Activated CD4-positive, alpha-beta T cell treated with anti-CD3 and anti-CD28 coated beads, Interleukin-2, amount 50 U/mL, for 4 hours (primary cell): Measurements from ENCODE around the gene FMN1.
"Not testable (repeated sequence)": the region's sequence is repeated elsewhere in the genome, so short reads cannot be mapped to it uniquely, and the experiment has no call there.

ENCODE experiments used
- DNase-seq, 2 experiments: peaks; one replicate each; pipeline ENCODE4 v3.0.0-alpha.2; 2020

Gene FMN1

DNA sequence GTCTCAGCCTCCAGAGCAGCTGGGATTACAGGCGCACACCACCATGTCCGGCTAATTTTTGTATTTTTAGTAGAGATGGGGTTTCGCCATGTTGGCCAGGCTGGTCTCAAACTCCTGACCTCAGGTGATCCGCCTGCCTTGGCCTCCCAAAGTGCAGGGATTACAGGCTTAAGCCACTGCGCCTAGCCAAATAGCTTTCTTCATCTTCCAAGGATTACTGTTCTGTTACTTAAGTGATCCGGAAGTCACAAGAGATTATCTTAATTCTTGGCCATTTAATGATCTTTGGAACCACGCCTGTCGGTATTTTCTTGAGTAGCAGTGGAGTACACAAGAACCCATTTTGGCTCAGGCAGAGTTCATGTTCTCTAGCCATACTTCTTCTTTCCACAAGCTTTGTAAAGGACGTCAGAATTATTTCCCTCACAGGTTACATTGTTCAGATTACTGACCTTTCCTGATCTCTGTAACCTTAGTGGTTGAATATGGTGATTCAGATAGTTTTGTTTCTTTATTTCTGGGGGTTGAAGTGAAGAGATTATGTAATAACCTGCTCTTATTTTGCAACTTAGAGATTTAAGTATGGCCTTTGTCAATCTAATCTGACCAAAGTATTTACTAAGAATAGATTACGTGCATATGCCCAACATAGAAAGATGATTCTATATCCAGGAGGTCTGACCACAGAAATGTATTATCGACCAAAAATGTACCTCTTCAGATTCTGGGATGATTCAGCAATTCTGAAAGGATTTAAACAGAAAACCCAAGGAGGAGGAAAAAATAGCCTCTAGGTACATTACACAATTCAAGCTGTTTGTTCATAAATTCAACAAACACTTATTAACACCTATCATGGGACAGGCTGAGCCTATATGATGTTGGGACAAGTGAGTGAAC, 344.5 kb downstream of the FMN1 start:
- DNase-seq: no peak

DNA sequence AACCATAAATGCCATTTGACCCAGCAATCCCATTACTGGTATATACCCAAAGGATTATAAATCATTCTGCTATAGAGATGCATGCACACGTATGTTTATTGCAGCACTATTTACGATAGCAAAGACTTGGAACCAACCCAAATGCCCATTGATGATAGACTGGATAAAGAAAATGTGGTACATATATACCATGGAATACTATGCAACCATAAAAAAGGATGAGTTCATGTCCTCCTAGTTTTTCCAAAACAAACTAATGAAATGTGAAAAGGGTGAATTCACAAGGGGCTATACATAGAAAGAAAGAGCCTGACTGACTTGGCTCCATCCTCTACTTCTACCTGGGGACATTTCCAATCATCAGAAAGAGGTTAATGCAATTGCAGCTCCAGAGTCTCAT, 347.8 kb downstream of the FMN1 start:
- DNase-seq: not testable (repeated sequence)

DNA sequence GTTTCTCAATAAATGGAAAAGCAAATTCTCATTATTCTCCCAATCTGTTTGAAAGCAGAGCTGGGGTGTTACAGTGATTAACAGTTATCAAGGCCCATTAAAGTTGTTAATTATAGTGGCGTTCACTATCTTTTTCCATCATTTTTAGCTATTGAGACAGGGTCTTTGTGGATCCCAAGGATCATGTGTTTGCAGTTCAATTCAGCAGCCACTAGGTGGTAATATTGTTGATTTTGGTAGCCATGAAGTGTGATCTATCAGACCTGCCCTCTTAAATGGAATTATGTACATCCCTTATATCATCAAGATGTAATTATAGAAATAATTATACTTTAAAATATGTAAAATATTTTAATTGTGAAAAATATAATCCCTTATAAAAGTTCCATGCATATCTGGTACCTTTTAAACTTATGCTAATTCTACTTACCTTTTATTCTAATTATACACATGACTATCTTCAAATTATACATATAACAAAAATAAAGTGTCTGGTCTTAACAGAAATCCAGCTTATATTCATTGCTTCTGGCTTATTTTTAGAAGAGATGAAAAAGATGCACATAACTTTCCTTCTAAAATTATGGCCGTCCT, 350.3 kb downstream of the FMN1 start:
- no peak for DNase-seq

DNA sequence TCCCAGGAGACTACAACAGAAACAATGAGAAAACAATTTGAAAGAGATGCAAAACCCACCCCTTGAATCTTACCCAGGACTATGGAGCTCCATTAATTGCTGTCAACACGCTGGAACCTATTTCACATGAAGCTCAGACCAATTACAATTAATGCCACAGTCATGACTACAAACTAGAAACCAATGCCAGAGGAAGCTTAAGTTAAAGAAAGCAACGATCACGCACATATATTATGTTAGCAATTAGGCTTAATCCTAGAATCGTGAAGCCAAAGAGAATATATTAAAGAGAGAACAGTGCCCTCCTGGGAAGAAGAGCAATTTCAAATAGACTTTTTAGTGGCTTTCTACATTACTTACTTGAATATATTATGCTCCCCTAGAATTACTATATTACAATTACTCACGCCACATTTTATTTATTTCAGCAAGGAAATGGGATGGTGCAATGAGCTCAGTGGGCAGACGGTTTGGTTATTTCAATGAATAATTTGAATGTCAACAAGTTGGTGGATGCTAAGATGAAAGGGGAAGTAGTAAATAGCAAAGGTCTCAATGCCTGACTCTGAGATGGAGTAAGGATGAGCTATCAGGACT, 351.2 kb downstream of the FMN1 start:
- no peak for DNase-seq

DNA sequence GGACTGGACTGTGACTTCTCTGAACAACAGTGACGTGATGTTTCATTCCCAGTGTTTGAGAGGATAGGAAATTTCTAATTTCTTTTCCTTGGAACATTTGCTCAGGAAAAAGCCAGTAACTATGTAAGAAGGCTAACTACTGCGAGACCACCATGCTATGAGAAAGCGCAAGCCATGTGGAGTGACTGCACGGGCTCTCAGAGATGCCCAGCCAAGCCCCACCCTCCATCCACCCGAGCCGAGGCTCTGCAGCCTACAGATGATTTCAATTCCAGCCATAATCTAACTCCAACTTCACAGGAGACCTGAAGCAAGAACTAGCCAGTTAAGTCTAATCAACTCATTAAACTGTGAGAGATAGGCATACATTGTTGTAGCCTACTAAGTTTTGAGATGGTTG, 352.4 kb downstream of the FMN1 start:
- DNase-seq: no peak

DNA sequence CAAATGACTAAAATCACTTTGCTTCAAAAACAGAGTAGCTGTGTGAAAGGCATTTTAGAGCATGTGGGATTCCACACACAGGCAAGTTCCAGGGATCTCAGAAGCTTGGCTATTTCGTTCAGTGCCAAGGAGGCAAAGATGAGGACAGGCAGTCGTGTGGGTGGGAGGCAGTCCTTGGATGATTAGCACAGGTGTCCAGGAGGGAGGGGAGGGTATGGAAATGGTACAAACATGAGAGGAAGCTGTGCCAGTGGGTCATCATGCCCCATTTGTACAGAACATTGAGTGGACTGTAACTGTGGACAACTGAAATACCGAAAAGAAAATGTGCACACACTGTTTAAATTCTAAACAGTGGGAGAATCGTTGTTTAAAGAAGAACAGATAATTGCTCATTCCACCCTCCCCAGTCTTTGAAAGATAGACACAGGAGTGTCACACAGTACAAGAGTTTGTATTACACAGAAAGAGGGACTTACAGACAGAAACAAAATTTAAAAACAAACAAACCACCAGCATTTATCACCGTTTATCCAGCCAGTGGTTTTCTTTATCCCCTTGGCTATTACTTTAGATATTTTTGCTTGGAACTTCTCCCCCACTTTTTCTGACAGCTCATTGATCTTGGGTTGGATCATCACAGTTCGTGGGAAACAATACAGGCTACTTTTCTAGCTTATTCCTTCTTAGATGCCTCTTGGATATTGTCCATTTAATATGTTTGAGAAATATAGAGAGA, 353.8 kb downstream of the FMN1 start:
- no peak for DNase-seq

DNA sequence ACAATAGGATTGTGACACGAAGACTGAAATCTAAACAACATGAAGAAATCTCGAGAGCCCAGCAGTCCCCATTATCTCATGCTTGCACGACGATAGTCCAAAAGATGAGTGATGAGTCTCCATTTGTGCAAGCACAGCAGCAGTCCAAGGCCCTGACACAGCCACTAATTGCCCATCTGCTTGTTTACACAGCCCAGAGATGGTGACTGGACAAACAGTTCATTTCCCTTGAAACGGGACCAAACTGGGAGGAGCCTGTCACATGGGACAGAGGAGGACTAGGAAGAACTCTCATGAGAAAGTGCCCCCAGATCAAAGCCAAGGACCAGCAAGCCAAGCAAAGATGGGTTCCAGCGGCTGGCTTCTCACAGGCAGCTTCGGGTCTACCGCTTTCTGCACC, 355.7 kb downstream of the FMN1 start:
- DNase-seq: no peak

DNA sequence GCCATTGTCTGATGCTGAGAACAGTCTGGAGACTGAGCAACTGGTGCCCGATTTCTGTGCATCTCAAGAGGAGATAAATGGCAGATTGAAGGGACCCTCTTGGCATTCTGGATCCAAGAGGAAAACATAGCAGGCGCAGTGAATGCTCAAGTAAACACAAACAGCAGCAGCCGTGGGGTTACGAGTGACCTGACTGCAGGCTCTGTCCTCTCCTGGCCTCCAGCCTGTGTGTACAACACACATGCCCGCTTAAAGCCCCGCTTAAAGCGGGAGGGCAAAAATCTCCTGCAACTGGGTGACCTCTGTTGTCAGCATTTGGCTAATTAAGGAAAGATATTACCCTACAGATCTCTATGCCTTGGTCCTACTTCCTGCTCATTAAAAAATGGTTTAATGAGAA, 356.2 kb downstream of the FMN1 start:
- no peak for DNase-seq

DNA sequence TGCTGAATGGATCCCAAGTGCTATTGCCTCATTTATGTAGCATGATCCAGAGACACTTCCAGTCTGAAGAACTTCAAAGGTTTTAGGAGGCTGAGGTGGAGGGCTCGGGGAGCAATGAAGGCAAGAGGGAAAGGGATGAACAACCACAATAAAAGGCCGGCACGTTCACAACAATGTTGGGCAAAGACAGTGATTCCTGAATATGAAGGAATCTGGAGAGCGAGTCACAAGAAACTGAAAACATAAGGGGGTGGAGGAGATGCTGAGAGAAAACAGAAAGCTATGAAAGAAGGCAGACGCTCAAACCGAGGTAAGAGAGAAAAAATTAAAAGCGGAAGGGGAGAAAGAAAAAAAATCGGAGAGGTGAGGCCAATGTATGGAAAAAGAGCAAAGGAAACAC, 356.6 kb downstream of the FMN1 start:
- no peak for DNase-seq

DNA sequence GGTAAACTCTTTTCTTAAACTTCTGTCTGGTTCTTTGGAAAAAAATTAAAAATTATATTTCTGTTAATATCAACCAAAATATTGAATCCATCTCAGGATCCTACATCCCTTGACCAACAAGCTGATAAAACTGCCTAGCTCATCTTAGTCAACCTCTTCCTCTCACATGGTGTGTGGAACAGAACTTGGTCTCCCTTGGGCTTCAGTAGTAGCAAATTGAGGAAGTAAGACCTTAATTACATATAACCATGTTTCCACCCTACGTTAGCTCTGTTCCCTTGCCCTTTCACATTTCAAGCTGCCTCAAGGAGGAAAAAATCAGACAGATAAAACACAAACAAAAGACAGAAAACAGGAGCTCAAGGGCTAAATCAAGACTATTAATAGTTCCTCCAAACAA, 360.4 kb downstream of the FMN1 start:
- no peak for DNase-seq

DNA sequence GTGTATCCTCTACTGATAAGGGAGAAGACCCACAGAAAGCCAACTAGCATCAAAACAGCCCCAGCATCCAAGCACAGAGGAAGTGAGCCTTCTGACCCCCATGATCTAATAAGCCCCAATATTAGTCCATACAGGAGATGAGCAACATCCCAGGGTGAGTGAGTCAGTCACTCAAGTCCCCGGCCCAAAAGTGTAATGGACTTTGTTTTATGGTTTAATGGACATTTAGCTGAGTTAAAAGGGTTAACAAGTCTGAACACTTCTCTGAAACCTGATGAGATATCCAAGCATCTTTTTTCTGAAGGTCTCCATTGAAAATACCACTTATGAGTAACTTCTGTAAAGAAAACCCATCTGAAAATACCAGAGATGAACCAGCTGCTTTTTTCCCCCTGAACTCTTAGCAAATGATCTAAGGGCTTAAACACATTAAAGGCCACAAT, 361.1 kb downstream of the FMN1 start:
- DNase-seq: no peak

DNA sequence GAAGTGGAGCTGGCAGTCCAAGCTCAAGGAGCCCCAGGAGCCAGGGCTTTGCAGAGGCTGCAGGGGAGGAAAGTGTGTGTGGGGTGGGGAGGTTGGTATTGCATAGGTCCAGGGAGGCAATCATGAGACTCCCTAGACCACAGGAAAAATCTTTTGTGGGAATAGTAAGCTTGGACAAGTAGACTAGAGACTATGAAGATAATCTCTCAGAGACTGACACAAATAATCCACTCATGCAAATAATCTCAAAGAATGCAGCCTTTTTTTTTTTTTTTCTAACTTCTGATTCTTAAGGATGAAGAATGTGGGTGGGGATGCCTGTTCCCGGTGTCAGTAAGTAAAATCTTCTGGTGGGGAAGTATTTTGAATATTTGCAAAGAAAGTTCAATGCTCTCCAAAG, 363.0 kb downstream of the FMN1 start:
- DNase-seq: no peak

DNA sequence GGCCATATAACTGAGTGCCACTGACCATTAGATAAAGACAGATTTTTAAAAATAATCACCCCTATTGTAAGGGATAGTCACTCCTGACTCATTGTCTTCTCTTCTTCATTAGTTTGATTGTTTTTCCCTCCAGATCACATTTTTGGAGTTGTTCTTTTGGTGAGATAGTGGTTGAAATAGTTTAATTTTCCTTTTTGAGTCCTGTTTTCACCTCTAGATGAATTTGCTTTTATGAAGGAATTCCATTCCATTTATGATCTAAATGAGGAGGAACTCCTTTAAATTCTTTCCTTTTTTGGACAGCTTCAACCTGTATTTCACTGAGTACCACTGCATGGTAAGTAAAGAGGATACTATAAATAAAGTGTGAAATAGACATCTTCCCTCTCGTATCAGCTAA, 364.3 kb downstream of the FMN1 start:
- DNase-seq: no peak

DNA sequence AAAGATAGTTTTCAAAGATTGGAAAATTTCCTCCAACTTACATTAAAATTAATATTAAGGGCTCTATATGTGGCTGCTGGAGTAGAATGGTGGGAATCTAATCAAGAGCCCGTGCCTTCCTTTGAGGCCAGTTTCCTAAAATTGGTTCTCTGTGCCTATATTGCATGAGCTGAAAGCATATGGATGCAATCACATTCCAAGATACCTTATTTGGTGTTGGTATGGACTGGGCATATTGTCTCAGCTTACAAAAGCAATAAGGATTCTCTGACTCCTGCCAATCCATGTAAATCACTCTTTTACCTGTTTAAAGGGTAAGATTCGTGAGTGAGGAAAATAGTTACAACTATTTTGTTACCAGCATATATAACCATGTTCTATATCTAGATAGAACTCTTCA, 365.1 kb downstream of the FMN1 start:
- no peak for DNase-seq

DNA sequence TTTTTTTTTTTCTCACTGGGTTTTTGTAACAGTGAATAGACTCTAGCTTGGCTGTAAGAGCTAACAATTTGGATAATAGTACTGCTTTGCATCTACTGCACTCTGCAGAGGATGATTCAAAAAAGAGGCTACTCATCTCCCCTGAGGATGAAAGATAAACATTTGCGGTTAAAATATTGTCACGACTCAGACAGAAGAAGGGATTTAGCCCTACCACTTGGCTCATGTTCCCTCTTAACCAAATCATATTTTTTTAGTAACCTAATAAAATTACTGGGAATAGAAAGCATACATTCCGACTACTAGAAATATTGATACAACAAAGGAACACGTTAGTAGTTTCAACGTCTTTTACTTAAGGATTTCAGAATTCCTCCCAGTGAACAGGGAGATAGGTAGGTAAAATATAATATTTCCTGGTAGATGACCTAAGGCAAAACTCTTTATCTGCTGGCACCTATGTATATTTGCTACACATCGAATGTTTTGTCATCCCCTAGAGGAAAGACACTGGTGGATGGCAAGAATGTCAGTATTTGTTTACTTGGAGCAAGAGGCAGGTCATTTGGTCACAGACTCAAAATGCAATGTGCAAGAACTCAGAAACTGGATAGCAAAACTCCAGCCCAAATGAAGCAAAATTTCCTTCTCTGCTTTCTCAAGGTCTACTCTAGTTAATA, 365.9 kb downstream of the FMN1 start:
- no peak for DNase-seq

DNA sequence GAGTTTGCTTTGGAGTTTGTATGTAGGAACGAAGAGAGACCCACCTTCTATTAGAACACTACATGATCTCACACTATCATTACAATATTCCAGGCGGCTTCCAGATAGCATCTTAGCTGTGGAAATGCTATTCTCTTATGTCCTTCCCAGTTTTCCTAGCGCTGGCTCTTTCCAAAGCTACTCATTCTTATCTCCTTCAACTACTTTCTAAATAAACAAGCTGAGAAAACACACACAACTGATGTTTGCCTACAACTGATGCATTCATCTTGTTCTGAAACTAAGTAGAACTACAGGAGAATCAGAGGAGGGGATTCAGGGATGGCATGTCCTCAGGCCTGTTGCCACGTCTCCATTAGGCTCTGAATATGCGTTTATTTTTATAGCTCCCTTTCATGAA, 367.8 kb downstream of the FMN1 start:
- no peak for DNase-seq

DNA sequence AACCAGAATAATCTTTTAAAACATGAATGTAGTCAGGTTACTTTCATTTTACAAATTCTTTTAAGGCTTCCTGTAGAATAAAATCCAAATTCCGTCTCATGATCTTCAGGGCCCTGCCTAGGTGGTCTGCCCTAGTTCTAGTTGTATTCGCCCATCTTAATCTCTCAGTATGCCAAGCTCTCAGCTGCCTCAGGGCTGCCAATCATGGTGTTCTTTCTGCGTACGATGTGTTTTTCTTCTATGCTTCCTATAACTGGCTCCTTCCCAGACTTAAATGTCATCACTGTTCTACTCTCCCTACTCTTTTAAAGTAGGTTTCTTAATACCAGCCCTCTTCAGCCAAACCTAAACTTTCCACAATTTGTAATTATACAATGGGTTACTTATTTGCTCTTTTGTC, 369.3 kb downstream of the FMN1 start:
- DNase-seq: no peak

DNA sequence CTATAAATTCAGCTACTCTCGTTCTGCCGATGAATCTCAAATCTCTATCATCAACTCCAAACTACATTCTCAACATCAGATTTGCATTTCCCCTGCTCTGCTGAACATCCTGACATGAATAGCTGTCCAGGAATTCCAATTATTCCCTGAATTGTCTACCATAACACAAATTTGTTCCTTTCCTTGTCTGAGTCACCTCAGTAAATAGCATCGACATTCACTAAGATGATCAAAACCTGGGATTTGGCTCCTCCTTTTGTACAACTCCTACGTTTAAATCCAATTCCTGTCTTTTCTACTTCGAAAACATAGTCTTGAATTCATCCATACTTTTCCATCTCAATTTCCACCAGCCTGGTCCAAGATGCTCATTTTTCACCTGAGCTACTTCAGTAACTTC, 369.7 kb downstream of the FMN1 start:
- no peak for DNase-seq

DNA sequence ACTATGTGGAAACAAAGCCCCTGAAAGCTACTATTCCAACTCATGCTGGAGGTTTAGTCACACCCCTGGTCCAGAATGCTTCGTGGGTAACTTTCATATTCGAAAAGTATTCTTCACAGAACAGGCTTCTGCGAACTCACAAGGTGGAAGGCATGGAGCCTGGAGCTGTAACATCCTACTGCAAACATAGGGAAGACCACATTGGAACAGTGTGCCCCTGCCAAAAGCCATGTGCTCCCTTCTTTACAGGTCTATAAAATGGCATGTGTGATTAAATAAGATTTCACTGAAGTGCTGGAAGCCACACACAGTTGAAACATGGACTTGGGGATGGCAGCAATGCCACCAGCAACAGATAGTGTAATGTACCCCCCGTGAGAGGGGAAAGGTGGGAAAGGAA, 370.8 kb downstream of the FMN1 start:
- DNase-seq: no peak

DNA sequence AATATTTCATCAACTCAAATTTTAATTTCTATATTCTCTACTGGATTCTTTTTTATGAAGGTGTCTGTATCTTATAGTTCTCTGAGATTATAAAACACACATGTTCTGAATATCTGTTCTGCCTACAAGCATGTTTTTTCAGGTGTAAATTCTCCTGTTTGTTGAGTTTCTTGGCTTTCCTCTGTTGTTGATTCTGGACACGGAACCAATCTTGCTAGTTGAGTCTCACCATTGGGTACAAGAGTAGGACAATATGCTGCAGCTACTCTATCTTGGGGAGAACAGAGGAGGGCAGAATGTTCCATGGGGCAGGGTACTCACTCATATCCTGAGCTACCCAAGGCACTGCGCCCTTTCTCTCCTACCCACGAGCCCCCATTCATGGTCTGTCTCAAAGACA, 371.8 kb downstream of the FMN1 start:
- DNase-seq: no peak

DNA sequence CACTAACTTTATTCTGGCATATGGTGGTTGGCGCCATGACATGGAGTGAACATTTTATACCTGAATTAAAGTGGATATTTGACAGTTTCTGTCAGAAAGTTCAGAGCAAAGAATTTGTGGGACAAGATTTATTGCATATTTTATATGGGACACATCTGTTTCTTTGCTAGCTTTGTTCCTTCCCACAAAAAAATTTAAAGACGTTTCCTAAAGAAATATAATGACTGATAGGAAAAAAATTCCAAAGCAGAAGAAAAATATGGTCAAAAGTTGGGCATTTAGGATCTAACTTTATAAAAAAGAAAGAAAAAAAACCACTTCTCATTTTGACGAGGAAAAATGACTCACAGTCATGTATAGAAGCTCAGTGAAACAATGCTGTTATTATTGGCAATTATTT, 375.1 kb downstream of the FMN1 start:
- DNase-seq: no peak

DNA sequence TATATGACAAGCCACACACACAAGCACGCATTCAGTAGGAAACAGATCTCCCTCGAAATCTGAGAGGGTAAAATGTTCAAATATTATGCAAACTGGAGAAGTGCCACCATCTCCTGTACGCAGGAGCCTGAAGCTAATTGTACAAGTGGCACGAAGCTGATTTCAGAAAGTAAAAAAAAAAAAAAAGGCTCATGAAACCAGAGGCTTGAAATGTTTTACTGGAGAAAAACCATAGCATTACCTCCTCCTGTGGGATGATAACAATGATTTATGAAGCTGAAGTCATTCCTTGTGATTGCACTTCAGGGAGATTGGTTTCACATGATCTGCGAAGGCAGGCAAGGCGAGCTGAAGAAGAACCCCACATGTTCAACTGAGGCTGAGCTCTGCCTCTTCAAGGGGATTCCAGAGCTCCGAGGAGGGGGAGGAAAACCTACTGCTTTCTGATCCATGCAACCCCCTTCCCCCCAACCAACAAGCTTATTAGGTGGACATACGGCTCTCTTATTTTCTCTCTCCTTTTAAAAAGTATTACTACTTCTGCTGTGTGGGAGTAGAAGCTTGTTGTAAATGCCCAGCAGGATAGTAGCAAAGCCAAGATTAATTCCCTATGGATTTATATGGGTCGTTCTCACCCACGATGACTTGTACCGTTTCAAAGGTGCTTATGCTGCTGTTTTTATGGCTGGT, 375.6 kb downstream of the FMN1 start:
- DNase-seq: no peak
